H9 (cell line): Measurements from ENCODE around the gene SMYD4. TPM values are rescaled to one million over a fixed set of nuclear protein-coding genes. Genes with fewer than 3 reads are reported as not detected.

Source experiments
- DNase-seq: peaks from one replicate; pipeline ENCODE4 v3.0.0-alpha.2; 2017
- H2AFZ ChIP-seq: one replicate; pipeline ENCODE4 v1.6.1; 2013; ENCODE audit warnings: mild to moderate bottlenecking, low read length, control low read depth, moderate library complexity
- H2AK5ac ChIP-seq: 2 replicates; pipeline ENCODE4 v1.6.1; 2013; ENCODE audit warnings: low read length, control low read depth, mixed read lengths; ENCODE audit not compliant: insufficient read length
- H2BK120ac ChIP-seq: one replicate; pipeline ENCODE4 v1.6.1; 2013; ENCODE audit warnings: low read depth, mild to moderate bottlenecking, low read length, control low read depth, inconsistent platforms; ENCODE audit not compliant: poor library complexity, severe bottlenecking
- H2BK12ac ChIP-seq: 2 replicates; pipeline ENCODE4 v1.6.1; 2013; ENCODE audit warnings: low read length, control low read depth, mixed read lengths, low read depth; ENCODE audit not compliant: insufficient read length
- H2BK15ac ChIP-seq: 2 replicates; pipeline ENCODE4 v1.6.1; 2013; ENCODE audit warnings: low read depth, low read length, control low read depth
- H2BK20ac ChIP-seq: one replicate; pipeline ENCODE4 v1.6.1; 2013; ENCODE audit warnings: low read depth, mild to moderate bottlenecking, low read length, control low read depth, inconsistent platforms; ENCODE audit not compliant: poor library complexity, severe bottlenecking
- H2BK5ac ChIP-seq: 2 replicates; pipeline ENCODE4 v1.6.1; 2013; ENCODE audit warnings: low read length, control low read depth, mixed read lengths; ENCODE audit not compliant: insufficient read length
- H3K14ac ChIP-seq: 2 replicates; pipeline ENCODE4 v1.6.1; 2013; ENCODE audit warnings: low read length, control low read depth; ENCODE audit not compliant: insufficient read depth
- H3K18ac ChIP-seq: 2 replicates; pipeline ENCODE4 v1.6.1; 2013; ENCODE audit warnings: low read depth, mild to moderate bottlenecking, mixed read lengths, low read length, control low read depth; ENCODE audit not compliant: insufficient read length
- H3K23ac ChIP-seq: 2 replicates; pipeline ENCODE4 v1.6.1; 2013; ENCODE audit warnings: low read length, control low read depth, mixed read lengths, low read depth; ENCODE audit not compliant: insufficient read length
- H3K23me2 ChIP-seq: 2 replicates; pipeline ENCODE4 v1.6.1; 2013; ENCODE audit warnings: low read depth, mild to moderate bottlenecking, mixed read lengths, low read length, control low read depth; ENCODE audit not compliant: insufficient read length, poor library complexity, severe bottlenecking
- H3K27ac ChIP-seq: 2 replicates; pipeline ENCODE4 v1.5.1; 2013; ENCODE audit warnings: low read length, control low read depth, mixed read lengths, low read depth; ENCODE audit not compliant: insufficient read length
- H3K27me3 ChIP-seq: 2 replicates; pipeline ENCODE4 v1.6.1; 2013; ENCODE audit warnings: low read length, control low read depth, inconsistent platforms; ENCODE audit not compliant: insufficient read depth
- H3K4ac ChIP-seq: 2 replicates; pipeline ENCODE4 v1.6.1; 2013; ENCODE audit warnings: low read depth, mild to moderate bottlenecking, control low read depth, inconsistent platforms, low read length, moderate library complexity
- H3K4me1 ChIP-seq: 2 replicates; pipeline ENCODE4 v1.6.1; 2013; ENCODE audit warnings: low read length, control low read depth, inconsistent platforms; ENCODE audit not compliant: insufficient read depth
- H3K4me2 ChIP-seq: 2 replicates; pipeline ENCODE4 v1.6.1; 2013; ENCODE audit warnings: low read length, control low read depth, mixed read lengths; ENCODE audit not compliant: insufficient read length, insufficient read depth
- H3K56ac ChIP-seq: 2 replicates; pipeline ENCODE4 v1.6.1; 2013; ENCODE audit warnings: low read depth, mild to moderate bottlenecking, mixed read lengths, low read length, control low read depth; ENCODE audit not compliant: insufficient read length
- H3K79me1 ChIP-seq: 2 replicates; pipeline ENCODE4 v1.6.1; 2013; ENCODE audit warnings: low read depth, mild to moderate bottlenecking, moderate library complexity, low read length, control low read depth, inconsistent platforms; ENCODE audit not compliant: insufficient read depth, poor library complexity, severe bottlenecking
- H3K79me2 ChIP-seq: 2 replicates; pipeline ENCODE4 v1.6.1; 2013; ENCODE audit warnings: low read length, control low read depth, inconsistent platforms; ENCODE audit not compliant: insufficient read depth
- H3K9ac ChIP-seq: 2 replicates; pipeline ENCODE4 v1.6.1; 2013; ENCODE audit warnings: low read length, control low read depth, mixed read lengths; ENCODE audit not compliant: insufficient read length; ENCODE audit errors: extremely low read depth
- H3K9me3 ChIP-seq: one replicate; pipeline ENCODE4 v1.6.1; 2013; ENCODE audit warnings: low read depth, low read length, inconsistent platforms; ENCODE audit not compliant: control insufficient read depth
- H3T11ph ChIP-seq: one replicate; pipeline ENCODE4 v1.6.1; 2013; ENCODE audit warnings: mild to moderate bottlenecking, low read length, control low read depth, inconsistent platforms
- H4K20me1 ChIP-seq: one replicate; pipeline ENCODE4 v1.6.1; 2013; ENCODE audit not compliant: control insufficient read depth, insufficient read length, insufficient read depth
- H4K5ac ChIP-seq: 2 replicates; pipeline ENCODE4 v1.6.1; 2013; ENCODE audit warnings: low read depth, mild to moderate bottlenecking, mixed read lengths, low read length, control low read depth; ENCODE audit not compliant: insufficient read length
- H4K8ac ChIP-seq: replicated peaks from 2 replicates; pipeline ENCODE4 v1.6.1; 2013; ENCODE audit warnings: low read length, control low read depth, mixed read lengths, low read depth; ENCODE audit not compliant: insufficient read length
- H4K91ac ChIP-seq: 2 replicates; pipeline ENCODE4 v1.6.1; 2013; ENCODE audit warnings: low read depth, mild to moderate bottlenecking, moderate library complexity, mixed read lengths, low read length, control low read depth; ENCODE audit not compliant: insufficient read length
- H3K27ac Mint-ChIP-seq, 3 experiments: 2 replicates in 2 of 3; 3 replicates in 1 of 3; pipeline ENCODE4 v1.8.0; 2020 to 2021; ENCODE audit warnings: mixed read lengths in 3 of 3, mild to moderate bottlenecking in 1 of 3, moderate library complexity in 1 of 3
- H3K27me3 Mint-ChIP-seq: 2 replicates; pipeline ENCODE4 v1.8.0; 2021; ENCODE audit warnings: low read depth, mild to moderate bottlenecking, moderate library complexity, mixed read lengths
- H3K36me3 Mint-ChIP-seq, 3 experiments: 2 replicates in 2 of 3; 3 replicates in 1 of 3; pipeline ENCODE4 v1.8.0; 2020 to 2021; ENCODE audit warnings: low read depth in 3 of 3, mixed read lengths in 3 of 3; ENCODE audit not compliant: insufficient read depth in 1 of 3
- H3K4me1 Mint-ChIP-seq, 2 experiments: 2 replicates each; pipeline ENCODE4 v1.8.0; 2020; ENCODE audit warnings: mixed read lengths in 2 of 2
- H3K4me3 Mint-ChIP-seq, 2 experiments: 2 replicates in 1 of 2; 3 replicates in 1 of 2; pipeline ENCODE4 v1.8.0; 2020 to 2021; ENCODE audit warnings: mild to moderate bottlenecking in 2 of 2, mixed read lengths in 2 of 2, moderate library complexity in 1 of 2
- H3K9me3 Mint-ChIP-seq, 2 experiments: 2 replicates in 1 of 2; 3 replicates in 1 of 2; pipeline ENCODE4 v1.8.0; 2020; ENCODE audit warnings: mild to moderate bottlenecking in 2 of 2, mixed read lengths in 2 of 2, moderate library complexity in 1 of 2
- CTCF ChIP-seq: fragments of 200-600 bp; sonication (generic); conservative IDR thresholded peaks from 3 replicates; pipeline ENCODE4 v1.8.0; 2021; ENCODE audit warnings: antibody characterized with exemption, mild to moderate bottlenecking
- WGBS: extraction: QIAGEN DNeasy Blood & Tissue Kit; methylation state at CpG from one replicate; pipeline ENCODE4 v1.1.7; 2013; ENCODE audit warnings: missing lambda C conversion rate, low lambda C conversion rate, mixed read lengths; ENCODE audit not compliant: insufficient read length; ENCODE audit errors: extremely low coverage; 5-methylcytosine and 5-hydroxymethylcytosine counted together
- total RNA-seq: library from RNA; stranded (reverse); gene quantifications from 2 replicates; pipeline ENCODE4 v1.2.1, GENCODE V29; 2021

Gene SMYD4
- total RNA-seq, 1 experiment from 2014 or later, result 28.8 TPM

GRCh38 chr17:1746975-1747543, 82.6 kb downstream of the SMYD4 start:
- H4K5ac ChIP-seq, result no peak overlapping the region
- peaks cover 0 to 1% of the 10 kb centered on the region in 2 experiments; a peak in 1 of 5 replicates for H3K9me3 Mint-ChIP-seq

More at GRCh38 chr17:1746975-1747543, 82.6 kb downstream of the SMYD4 start:
- H2BK120ac ChIP-seq, result no peak overlapping the region
- H2BK15ac ChIP-seq, result no peak overlapping the region
- no peak overlapping the region for H3T11ph ChIP-seq
- no peaks in the 10 kb centered on the region for H4K20me1 ChIP-seq
- H3K79me2 ChIP-seq, result no peaks in the 10 kb centered on the region
- no peak for TF ChIP-seq CTCF
- H4K8ac ChIP-seq, result no peak overlapping the region
- no peaks in the 10 kb centered on the region for H3K9me3 ChIP-seq
- H2AK5ac ChIP-seq, result no peak overlapping the region
- no peaks in the 10 kb centered on the region for H3K27me3 ChIP-seq
- no peaks in the 10 kb centered on the region for H3K23me2 ChIP-seq
- no peak overlapping the region for H3K27ac Mint-ChIP-seq
- H3K14ac ChIP-seq, result no peak overlapping the region; the same call in 1 of the 2 replicates
- H3K79me1 ChIP-seq, result no peaks in the 10 kb centered on the region
- no peak overlapping the region for H3K27ac ChIP-seq
- H2AFZ ChIP-seq, result no peak overlapping the region
- no CpG with 5 or more reads among the region's 22 CpGs for WGBS
- peaks cover 4 to 6% of the 10 kb centered on the region in 2 experiments; a peak in 3 of 4 replicates for H3K4me1 Mint-ChIP-seq
- H3K4ac ChIP-seq, result no peak overlapping the region
- no peak overlapping the region for H3K56ac ChIP-seq
- H3K27me3 Mint-ChIP-seq, result peaks cover 1% of the 10 kb centered on the region
- no peaks in the 10 kb centered on the region for H3K36me3 Mint-ChIP-seq
- H4K91ac ChIP-seq, result no peak overlapping the region
- no peak overlapping the region for H3K9ac ChIP-seq
- H3K4me1 ChIP-seq, result no peaks in the 10 kb centered on the region
- no peak overlapping the region for H2BK12ac ChIP-seq
- no peak overlapping the region for H3K4me3 Mint-ChIP-seq
- H2BK20ac ChIP-seq, result no peak overlapping the region
- H3K18ac ChIP-seq, result no peak overlapping the region
- H2BK5ac ChIP-seq, result no peak overlapping the region
- DNase-seq, result peak; percentile 84
- H3K23ac ChIP-seq, result no peak overlapping the region
- H3K4me2 ChIP-seq, result no peak overlapping the region
